Uterus (tissue), 2 donors: ENCODE results near the gene YARS2.

Experiments used
- POLR2A ChIP-seq, 2 donors: fragments of 450-650 bp; IDR thresholded peaks; one replicate each; pipeline ENCODE4 v1.6.1; 2016; ENCODE audit warnings: antibody characterized with exemption in 2 of 2, mild to moderate bottlenecking in 1 of 2, moderate library complexity in 1 of 2
- TF ChIP-seq, protein P1 (sequence below), 4 experiments: fragments of 200-600 bp in 2 of 4; fragments of 450-650 bp in 2 of 4; sonication (generic) in 2 of 4; IDR thresholded peaks; one replicate each; pipeline ENCODE4 v1.5.1; 2016 to 2019; ENCODE audit warnings: antibody characterized with exemption in 4 of 4, mild to moderate bottlenecking in 2 of 4, moderate library complexity in 1 of 4

DNA sequence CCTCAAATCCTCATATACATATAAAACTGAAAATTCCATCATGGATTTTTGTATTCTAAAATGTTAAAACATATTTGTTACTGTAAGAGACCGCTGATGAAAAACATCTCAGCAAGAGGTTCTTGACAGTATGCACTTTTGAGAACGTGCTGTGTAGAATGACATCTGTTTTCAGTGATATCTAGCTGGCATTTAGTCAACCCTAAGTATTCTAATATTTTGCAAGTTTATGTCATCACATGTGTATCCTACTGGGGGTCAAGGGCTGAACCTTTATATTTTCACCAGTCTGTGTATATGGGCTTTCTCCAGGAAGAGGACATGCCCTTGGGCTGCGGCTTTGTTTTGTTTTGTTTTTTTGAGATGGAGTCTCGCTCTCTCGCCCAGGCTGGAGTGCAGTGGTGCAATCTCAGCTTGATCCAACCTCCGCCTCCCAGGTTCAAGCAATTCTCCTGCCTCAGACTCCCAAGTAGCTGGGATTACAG, 22.0 kb upstream of the YARS2 start:
- TF ChIP-seq, protein P1, sequence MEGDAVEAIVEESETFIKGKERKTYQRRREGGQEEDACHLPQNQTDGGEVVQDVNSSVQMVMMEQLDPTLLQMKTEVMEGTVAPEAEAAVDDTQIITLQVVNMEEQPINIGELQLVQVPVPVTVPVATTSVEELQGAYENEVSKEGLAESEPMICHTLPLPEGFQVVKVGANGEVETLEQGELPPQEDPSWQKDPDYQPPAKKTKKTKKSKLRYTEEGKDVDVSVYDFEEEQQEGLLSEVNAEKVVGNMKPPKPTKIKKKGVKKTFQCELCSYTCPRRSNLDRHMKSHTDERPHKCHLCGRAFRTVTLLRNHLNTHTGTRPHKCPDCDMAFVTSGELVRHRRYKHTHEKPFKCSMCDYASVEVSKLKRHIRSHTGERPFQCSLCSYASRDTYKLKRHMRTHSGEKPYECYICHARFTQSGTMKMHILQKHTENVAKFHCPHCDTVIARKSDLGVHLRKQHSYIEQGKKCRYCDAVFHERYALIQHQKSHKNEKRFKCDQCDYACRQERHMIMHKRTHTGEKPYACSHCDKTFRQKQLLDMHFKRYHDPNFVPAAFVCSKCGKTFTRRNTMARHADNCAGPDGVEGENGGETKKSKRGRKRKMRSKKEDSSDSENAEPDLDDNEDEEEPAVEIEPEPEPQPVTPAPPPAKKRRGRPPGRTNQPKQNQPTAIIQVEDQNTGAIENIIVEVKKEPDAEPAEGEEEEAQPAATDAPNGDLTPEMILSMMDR (IDR thresholded peaks at IDR 0.05), result no peak
- TF ChIP-seq POLR2A (IDR thresholded peaks at IDR 0.05), result no peak
